Tibial nerve (tissue), 3 donors: ENCODE data around the gene FNIP2.
"Not testable (repeated sequence)": the region's sequence is repeated elsewhere in the genome, so short reads cannot be mapped to it uniquely, and the experiment has no call there.

Experiments used
- CTCF ChIP-seq, 5 experiments: fragments of 200-600 bp in 3 of 5; fragments of 450-650 bp in 2 of 5; sonication (generic) in 3 of 5; IDR thresholded peaks; one replicate each; pipeline ENCODE4 v1.5.1; 2016 to 2019; ENCODE audit warnings: antibody characterized with exemption in 5 of 5, mild to moderate bottlenecking in 3 of 5, moderate library complexity in 2 of 5
- POLR2A ChIP-seq, 2 donors: fragments of 450-650 bp; IDR thresholded peaks; one replicate each; pipeline ENCODE4 v1.6.1; 2017; ENCODE audit warnings: antibody characterized with exemption in 2 of 2, mild to moderate bottlenecking in 2 of 2, moderate library complexity in 2 of 2

GRCh38 chr4:158896577-158897238, 127.9 kb downstream of the FNIP2 start:
- not testable (repeated sequence) for TF ChIP-seq POLR2A, CTCF (IDR thresholded peaks at IDR 0.05)
